Retinal pigment epithelial cell (primary cell): ENCODE data around the gene POU2F1.
A peak's percentile ranks its signal among the peaks of the same experiment; 100 is the strongest.

ENCODE experiments used
- DNase-seq: peaks from one replicate; pipeline ENCODE4 v3.0.0-alpha.2; 2010; ENCODE audit warnings: low read depth
- H3K4me3 ChIP-seq: 2 replicates; pipeline ENCODE4 v1.5.1; 2011; ENCODE audit warnings: mild to moderate bottlenecking, low read length, control low read depth, moderate library complexity
- TF ChIP-seq, protein P1 (sequence below): conservative IDR thresholded peaks from 2 replicates; pipeline ENCODE4 v1.5.1; 2011; ENCODE audit warnings: low read depth, low read length, control low read depth, inconsistent platforms

POU2F1 gene

DNA sequence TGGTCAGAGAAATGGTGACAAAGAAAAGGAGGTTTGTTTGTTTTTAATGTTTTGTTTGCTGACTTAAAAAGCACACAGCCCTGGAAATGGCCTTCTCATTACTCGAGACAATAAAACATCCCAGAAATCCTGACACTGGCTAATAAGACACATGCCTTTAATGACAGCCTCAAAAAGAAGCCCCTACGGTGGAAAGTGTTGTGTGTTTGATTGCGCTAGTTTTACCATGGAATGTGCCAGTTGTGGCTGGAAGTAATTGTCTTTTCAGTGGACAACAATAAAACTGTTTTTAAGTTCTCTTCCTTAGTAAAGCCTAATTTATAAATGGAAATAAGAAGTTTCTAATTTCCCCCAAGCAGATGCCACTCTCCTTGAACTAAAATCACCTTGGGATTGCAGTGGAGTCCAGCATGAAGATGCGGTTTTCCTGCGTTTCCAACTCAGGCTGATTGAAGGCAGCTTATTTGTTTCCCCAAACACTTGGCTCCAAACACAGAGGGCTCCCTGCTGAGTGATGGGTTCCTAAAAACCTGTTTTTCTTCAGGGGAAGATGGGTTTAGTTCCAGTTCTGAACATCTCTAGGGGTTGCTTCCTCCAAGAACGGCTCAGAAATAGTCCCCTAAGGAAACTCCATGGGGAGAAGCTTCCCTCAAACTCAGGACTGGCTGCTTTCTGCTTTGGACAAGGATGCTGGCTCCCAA lies 243.3 kb downstream of the POU2F1 start:
- TF ChIP-seq, protein P1, sequence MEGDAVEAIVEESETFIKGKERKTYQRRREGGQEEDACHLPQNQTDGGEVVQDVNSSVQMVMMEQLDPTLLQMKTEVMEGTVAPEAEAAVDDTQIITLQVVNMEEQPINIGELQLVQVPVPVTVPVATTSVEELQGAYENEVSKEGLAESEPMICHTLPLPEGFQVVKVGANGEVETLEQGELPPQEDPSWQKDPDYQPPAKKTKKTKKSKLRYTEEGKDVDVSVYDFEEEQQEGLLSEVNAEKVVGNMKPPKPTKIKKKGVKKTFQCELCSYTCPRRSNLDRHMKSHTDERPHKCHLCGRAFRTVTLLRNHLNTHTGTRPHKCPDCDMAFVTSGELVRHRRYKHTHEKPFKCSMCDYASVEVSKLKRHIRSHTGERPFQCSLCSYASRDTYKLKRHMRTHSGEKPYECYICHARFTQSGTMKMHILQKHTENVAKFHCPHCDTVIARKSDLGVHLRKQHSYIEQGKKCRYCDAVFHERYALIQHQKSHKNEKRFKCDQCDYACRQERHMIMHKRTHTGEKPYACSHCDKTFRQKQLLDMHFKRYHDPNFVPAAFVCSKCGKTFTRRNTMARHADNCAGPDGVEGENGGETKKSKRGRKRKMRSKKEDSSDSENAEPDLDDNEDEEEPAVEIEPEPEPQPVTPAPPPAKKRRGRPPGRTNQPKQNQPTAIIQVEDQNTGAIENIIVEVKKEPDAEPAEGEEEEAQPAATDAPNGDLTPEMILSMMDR = no peak
- DNase-seq = no peak
- H3K4me3 ChIP-seq = no peak overlapping the region

DNA sequence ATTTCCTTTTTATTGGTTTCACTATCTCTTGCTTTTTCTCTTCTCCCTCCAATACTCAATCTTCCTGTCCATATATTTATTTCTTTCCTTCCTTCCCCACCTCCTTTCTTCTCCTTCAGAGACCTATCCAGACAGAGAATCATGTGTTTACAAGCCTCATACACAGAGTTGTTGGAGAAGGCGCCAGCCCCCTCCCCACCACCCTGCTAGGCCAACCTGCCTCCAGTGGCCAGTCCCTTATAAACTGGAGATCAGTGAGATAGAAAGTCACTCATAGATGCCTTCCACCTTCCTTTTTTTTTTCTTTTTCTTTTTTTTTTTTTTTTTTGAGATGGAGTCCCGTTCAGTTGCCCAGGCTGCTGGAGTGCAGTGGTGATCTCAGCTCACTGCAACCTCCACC lies 244.3 kb downstream of the POU2F1 start:
- H3K4me3 ChIP-seq = no peak overlapping the region
- TF ChIP-seq, protein P1 = no peak
- DNase-seq = no peak

DNA sequence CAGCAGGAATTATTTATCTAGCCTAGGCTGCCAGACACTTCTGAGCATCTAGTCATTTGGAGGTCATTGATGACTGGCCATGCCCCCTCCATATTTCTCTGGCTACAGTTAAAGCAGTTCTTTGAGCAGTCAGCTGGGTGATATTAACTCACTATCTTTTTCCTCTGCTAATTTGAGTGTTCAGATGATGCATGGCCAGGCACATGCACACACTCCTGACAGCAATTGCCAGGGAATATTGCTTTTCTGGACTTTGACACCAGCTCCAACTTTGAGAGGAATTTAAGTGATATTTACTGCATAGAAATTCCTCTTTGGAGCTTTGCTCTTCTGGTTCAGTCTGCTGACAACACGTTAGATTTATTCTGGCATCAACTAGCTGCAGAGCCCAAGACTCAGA lies 245.1 kb downstream of the POU2F1 start:
- DNase-seq = no peak
- no peak overlapping the region for H3K4me3 ChIP-seq
- TF ChIP-seq, protein P1 = no peak

DNA sequence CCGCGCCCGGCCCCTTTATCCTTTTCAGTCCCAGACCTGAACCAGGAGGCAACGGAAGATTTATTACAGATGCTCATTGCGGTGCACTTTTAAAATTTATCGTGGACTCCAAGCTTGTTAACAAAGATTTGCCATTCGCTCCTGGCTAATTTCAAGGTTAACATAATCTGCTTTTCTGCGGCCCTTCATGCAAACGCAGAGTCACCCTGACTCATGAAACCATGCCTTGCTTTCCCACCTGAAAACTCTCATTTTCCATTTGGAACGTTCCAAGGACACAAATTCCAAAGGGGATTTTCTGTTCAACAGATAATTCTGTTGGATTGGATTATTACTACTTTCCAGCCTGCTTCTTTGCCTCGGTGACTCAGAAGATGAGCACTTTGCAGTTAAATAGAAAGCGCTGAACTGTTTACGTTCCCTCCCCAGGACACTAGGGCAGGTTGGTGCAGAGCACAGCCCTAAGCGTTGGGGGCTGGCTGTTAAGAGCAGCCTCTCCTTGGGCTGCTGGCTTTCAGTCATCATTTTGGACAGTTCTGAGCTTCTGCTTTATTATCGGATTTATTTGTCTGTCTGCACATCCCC lies 246.5 kb downstream of the POU2F1 start:
- TF ChIP-seq, protein P1 = no peak
- DNase-seq = peak; percentile 32

DNA sequence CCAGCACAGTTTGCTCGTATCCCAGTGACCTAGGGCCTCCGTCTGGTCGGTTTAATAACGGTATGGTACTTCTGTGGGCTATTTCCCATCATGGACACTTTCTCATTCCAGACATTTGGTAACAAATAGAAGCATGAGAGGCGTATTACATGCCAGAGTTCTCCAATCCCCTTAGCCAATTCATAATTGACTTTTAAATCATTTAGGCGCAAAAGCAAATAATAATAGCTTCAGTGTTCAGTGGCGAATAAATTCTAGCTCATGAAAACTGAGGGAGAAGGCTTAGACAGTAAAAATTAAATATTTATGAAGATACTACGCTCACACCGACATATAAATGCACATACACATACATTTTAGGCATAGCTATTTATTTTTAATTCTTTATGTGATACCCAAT lies 247.1 kb downstream of the POU2F1 start:
- DNase-seq = no peak
- TF ChIP-seq, protein P1 = no peak

More for the DNA sequence above, 246.5 kb downstream of the POU2F1 start:
- no peak overlapping the region for H3K4me3 ChIP-seq

DNA sequence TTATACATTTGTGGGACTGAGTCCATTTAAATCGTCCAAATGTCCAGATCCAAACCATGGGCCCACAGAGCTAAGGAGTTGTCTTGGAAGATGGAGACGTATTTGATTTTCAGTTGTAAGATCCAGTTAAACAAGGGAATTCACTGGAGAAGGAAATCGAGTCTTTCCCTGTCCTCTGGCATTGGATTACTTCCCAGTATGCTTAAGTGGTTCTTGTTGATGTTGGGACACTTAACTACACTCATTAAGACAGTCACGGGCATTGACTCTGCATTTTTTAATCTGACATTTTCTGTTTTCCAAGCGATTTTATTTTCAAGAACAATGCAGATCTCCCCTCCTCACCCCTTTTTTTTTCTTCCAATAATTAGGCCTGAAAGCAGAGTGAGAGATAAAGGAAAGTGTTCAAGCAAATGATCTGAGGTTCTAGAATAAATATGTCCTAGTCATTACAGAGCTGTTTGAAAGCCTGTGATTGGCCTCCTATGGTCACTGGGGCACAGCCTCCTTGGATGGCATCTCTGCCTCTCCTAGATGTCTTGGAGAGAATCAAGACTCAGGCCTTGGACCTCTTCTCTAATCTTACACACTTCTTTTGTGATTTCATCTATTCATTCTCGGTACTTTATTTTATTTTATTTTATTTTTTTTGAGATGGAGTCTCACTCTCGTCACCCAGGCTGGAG lies 248.7 kb downstream of the POU2F1 start:
- no peak overlapping the region for H3K4me3 ChIP-seq

More for the DNA sequence above, 247.1 kb downstream of the POU2F1 start:
- no peak overlapping the region for H3K4me3 ChIP-seq

More for the DNA sequence above, 248.7 kb downstream of the POU2F1 start:
- DNase-seq = no peak
- TF ChIP-seq, protein P1 = no peak
